Ecto neural progenitor cell (in vitro differentiated cells): ENCODE results near the gene RAB27B.

ENCODE experiments used
- DNase-seq: peaks from one replicate; pipeline ENCODE4 v3.0.0-alpha.2; 2018; ENCODE audit warnings: low spot score

The RAB27B gene

DNA sequence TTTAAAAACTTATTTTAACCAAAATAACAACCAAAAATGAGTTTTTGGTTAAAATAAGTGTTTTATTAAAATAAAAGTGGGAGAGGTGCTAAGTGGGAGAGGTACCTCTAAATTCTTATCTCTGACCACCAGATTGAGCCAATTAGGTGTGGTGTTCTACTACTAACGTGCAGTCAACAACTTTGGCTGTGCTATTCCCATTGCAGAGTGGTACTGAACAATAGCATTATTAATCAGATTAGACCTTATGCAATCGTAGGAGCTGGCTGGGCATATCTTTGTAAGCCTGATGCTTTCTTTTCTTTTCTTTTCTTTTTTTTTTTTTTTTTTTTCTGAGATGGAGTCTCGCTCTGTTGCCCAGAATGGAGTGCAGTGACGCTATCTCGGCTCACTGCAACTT is 38.9 kb downstream of the RAB27B start:
- no peak for DNase-seq

DNA sequence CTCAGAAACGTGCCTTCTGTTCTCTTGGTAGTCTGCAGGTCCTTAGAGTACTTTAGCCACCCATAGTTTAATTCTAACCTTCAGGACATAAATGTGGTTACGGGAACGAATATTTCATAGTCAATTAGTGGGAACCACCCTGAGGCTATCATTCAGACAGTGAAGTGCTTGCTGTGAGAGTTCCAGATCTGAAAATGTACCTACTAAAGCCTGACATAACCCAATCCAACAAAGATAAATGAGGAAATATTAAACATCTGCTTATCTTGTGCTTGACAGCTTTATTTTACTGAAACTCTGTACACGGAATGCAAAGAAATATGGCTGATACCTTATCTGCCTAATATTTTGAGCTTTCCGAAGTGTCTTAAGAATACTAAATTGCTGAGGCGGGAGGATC is 43.0 kb downstream of the RAB27B start:
- DNase-seq, result no peak

DNA sequence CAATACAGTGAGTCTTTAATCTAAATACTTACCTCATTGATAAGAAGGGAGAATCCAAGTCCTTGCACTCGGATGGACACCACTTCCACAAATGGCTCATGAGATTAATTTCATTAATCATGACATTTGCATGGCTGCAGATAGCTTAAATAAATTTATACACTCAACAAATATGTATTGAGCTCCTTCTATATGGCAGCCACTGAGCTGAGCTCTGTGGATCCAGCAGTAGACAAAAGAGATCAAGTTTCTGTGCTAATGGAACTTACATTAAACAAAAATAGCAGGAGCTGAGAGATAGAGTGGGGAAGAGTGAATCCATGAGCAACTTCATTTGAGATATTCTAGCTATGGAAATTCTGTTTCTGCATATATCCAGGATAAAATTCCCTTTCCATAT is 44.4 kb downstream of the RAB27B start:
- DNase-seq, result no peak

GRCh38 chr18:54873884-54874255 is 45.6 kb downstream of the RAB27B start:
- DNase-seq, result no peak

GRCh38 chr18:54875063-54875462 is 46.8 kb downstream of the RAB27B start:
- DNase-seq, result no peak

GRCh38 chr18:54877076-54877475 is 48.8 kb downstream of the RAB27B start:
- no peak for DNase-seq

DNA sequence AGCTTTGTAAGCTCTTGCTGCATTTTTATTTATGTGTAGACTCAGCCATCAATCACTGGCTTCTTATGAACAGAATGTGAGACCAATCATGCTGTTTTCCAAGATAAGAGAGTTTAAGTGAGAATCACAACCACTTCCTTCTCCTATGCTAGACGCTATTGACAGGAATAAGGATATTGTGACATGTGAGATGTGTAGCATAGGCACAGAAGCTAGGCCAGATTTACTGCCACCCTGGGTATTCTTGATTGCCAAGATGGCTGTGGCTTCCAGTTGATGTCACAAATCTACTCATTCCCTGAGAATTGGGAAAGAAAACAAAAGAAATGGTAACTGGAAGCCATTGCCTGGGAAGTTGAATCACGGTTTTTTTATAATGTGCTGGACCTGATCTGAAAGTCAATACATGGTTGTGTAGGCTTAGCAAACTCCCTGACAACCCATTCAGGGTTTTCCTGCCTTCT is 49.9 kb downstream of the RAB27B start:
- DNase-seq, result no peak

DNA sequence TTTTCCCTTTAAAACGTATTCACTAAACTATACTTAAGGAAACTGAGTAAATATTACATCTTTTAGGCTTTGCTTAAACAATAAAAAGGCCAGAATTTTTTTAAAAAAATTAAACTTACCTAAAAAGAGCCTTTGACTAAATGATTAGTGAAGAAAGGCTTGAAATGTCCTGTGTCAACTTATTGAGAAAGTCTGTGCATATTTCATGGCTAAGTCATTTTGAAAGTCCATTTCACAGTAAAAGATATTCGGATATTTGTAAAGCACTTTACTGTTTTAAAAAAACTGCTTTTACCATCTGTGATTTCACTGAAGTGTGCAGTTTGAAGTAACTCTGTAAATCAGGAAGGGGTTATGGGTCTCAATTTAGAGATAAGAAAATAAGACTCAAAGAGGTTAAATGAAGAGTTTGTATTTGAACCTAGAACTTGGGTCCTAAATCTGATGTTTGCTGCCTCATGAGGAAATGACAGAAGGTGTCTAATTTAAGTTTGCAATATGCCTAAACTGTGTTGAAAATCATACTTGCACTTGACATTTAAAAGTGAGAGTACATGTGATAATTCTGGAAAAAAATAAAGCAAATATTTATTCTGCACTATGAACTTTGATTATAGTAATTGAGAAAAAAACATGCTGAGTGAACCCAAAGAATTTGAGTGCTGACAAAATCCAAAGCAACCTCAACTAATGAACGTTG is 50.5 kb downstream of the RAB27B start:
- DNase-seq, result no peak

DNA sequence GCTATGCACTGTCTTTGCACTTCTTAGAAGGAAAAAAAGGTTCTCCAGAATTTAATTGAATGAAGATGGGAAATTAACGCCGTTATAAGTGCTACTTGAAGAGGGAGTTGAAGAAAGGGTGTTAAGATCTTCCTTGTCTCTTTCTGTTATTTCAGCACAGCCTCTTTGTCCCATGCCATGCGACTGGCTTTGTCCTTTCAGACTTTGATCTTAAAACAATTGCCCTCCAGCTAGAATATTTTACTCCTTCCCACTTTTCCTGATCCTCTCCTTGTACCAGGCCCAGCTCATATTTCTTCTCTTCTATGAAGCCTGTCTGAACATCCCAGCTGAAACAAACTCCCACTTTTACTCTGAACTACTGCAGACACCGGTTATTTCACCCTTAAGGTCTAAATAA is 51.4 kb downstream of the RAB27B start:
- no peak for DNase-seq

DNA sequence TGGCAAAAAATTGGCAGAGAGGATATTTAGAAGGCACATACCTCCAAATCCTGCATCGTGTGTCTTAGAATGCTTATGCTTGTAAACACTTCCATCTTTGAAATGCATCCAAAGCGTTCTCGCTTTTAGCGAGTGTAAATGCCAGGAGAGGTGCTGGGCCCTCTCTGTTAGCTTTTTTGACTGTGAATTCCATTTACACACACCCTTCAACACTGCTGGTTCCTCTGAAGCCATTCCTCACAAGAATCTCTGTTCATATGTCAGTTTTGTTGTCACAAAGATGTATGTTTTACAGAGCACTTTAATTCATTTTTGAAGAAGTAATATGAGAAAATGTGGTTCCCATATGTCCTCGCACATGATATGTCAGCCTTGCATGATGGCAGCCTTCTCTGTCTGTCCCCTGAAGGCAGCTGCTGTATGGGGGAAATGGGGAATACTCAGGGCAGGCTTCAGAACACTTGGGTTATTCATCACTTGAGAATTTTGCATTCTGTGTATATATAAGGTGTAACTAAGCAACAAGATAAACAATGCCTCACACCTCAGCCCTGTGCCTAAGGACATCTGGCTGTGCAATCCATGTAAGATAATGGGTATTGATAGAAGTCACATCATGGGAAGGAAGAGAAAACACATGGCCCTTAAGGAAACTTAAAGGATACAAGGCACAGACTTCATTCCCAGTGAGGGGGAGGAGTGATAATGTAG is 52.3 kb downstream of the RAB27B start:
- DNase-seq, result no peak

DNA sequence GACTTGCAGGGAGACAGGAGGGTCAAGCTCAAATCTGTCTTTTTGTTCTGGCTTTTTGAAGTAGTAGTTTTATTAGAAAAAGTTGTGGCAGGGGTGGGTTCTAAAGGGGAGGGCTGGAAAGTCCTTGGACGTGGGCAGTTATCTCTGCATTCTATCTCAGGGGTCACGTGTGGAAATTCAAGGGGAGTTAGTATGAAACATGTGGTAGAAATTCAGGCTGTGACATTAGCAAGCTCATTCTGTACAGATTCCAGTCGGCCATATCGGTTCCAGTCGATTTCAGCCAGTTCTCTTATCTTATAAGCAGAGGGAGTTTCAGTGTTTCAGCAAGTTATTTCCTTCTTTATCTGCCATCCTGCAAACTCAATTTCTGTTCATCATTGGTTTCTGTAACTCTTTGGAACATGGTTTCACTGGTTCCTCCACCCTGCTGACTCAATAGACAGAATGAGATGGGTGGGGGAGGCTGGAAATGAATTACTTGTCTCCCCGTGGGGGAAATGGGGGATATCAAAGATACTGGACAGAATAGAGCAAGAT is 53.0 kb downstream of the RAB27B start:
- no peak for DNase-seq

GRCh38 chr18:54882318-54882717 is 54.0 kb downstream of the RAB27B start:
- no peak for DNase-seq

- no peak for DNase-seq
Observed at GRCh38 chr18:54883816-54884604, 55.7 kb downstream of the RAB27B start.

DNA sequence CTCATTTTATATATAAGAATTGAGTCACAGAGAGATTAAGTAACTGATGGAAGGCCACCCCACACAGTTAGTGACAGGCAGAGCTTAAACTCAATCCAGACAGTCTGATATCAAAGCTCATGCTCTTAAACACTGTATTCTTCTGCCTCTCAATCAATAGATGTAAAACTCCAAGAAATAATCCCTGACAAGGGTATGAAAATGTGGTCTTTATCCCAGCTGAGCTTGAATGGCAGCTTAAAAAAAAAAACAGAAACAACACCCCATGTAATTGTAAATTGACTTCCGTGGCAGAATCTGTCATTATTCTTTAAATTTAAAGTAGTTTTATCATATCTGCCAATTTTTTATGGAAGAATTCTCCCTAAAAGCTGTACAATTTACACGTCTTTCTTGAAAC is 60.1 kb downstream of the RAB27B start:
- DNase-seq, result no peak

DNA sequence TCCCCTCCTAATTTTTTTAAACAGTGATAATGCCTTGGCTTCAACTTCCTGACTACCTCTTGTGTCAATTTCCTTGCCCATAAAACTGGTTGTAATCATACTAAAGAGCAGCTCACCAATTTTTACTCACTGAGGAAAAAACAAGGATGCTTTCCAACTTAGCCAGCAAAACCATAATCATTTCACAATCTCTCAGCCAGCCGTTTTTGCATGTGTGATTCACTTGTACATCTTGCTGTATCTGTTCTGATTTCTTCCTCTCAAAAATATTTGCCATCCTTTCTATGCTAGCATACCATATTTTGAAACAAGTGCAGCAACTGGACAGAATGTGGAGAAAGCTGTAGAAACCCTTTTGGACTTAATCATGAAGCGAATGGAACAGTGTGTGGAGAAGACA is 60.7 kb downstream of the RAB27B start:
- DNase-seq, result no peak

GRCh38 chr18:54899500-54899899 is 71.2 kb downstream of the RAB27B start:
- DNase-seq, result no peak

- DNase-seq, result no peak
Observed at GRCh38 chr18:54900290-54900689, 72.0 kb downstream of the RAB27B start.

DNA sequence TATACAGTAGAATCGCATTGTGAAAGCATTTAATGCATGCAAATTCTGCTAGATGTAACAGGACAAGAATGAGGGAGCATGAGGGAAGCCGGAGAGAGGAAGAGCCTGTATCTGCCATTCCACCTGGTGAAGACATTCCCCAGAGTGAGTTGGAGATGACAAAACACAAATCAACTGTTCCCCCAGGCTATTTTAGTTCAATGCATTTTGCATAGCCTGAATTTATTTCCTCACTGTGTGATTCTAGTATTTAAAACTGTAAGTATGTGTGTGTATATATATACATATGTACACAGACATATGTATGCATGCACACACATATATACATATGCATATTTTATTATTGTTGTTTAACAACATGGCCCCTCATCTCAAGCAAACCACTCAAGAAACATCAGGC is 76.3 kb downstream of the RAB27B start:
- DNase-seq, result no peak

GRCh38 chr18:54905629-54906028 is 77.4 kb downstream of the RAB27B start:
- no peak for DNase-seq

- no peak for DNase-seq
Observed at GRCh38 chr18:54906331-54907185, 78.3 kb downstream of the RAB27B start.

DNA sequence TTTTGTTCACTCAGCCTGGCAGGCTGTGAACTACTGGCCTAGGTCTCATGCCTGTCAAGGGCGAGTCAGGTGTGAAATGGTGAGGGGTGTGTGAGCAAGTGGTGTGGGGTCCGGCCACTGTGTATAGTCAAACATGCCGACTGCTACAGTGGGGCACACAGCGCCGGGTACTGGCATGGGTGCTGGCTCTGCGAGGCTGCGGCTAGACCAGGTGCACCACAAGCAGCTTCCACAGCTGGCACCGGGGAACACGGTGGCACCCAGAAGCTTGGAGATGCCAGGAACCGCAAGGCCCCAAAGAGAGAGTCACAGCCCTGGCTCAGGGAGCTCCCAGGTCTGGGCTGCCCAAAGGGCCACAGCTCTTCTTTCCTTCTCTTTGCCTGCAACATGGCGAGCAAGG is 81.3 kb downstream of the RAB27B start:
- no peak for DNase-seq
